Rectal smooth muscle tissue (tissue), 1 donor: ENCODE measurements around the gene LTO1.
"Not testable (repeated sequence)": the region's sequence is repeated elsewhere in the genome, so short reads cannot be mapped to it uniquely, and the experiment has no call there.

Experiments used
- H3K27ac ChIP-seq: one replicate; pipeline ENCODE4 v1.7.0; 2013; ENCODE audit warnings: low read depth, low read length, inconsistent platforms
- H3K27me3 ChIP-seq: one replicate; pipeline ENCODE4 v1.7.0; 2013; ENCODE audit warnings: low read length; ENCODE audit not compliant: control insufficient read depth, insufficient read depth
- H3K36me3 ChIP-seq: one replicate; pipeline ENCODE4 v1.7.0; 2013; ENCODE audit warnings: low read length; ENCODE audit not compliant: control insufficient read depth, insufficient read depth
- H3K4me1 ChIP-seq: one replicate; pipeline ENCODE4 v1.7.0; 2013; ENCODE audit warnings: low read length; ENCODE audit not compliant: control insufficient read depth, insufficient read depth
- H3K4me3 ChIP-seq: one replicate; pipeline ENCODE4 v1.7.0; 2013; ENCODE audit warnings: low read length
- H3K9ac ChIP-seq: one replicate; pipeline ENCODE4 v1.7.0; 2013; ENCODE audit warnings: low read length

Gene LTO1

GRCh38 chr11:69635804-69636511 lies 39.2 kb downstream of the LTO1 start:
- Histone ChIP-seq H3K36me3 (no peaks in the 10 kb centered on the region), H3K4me1 (no peaks in the 10 kb centered on the region), H3K9ac (no peak overlapping the region), H3K27ac (no peak overlapping the region), H3K4me3 (peak overlapping the region; percentile 52), H3K27me3 (peaks cover 13% of the 10 kb centered on the region)

GRCh38 chr11:69635195-69635594 lies 40.0 kb downstream of the LTO1 start:
- Histone ChIP-seq H3K4me3 (no peak overlapping the region), H3K27me3 (peaks cover 13% of the 10 kb centered on the region), H3K4me1 (no peaks in the 10 kb centered on the region), H3K36me3 (no peaks in the 10 kb centered on the region), H3K27ac (no peak overlapping the region), H3K9ac (no peak overlapping the region)

GRCh38 chr11:69634590-69634989 lies 40.6 kb downstream of the LTO1 start:
- Histone ChIP-seq H3K27me3 (peaks cover 13% of the 10 kb centered on the region), H3K4me3 (no peak overlapping the region), H3K36me3 (no peaks in the 10 kb centered on the region), H3K27ac (no peak overlapping the region), H3K4me1 (no peaks in the 10 kb centered on the region), H3K9ac (no peak overlapping the region)

GRCh38 chr11:69634069-69634468 lies 41.1 kb downstream of the LTO1 start:
- no peak overlapping the region for H3K9ac ChIP-seq
- no peak overlapping the region for H3K4me3 ChIP-seq
- no peaks in the 10 kb centered on the region for H3K36me3 ChIP-seq
- no peaks in the 10 kb centered on the region for H3K4me1 ChIP-seq
- H3K27me3 ChIP-seq = peaks cover 13% of the 10 kb centered on the region
- H3K27ac ChIP-seq = no peak overlapping the region

- Histone ChIP-seq H3K9ac (no peak overlapping the region), H3K4me3 (no peak overlapping the region), H3K36me3 (no peaks in the 10 kb centered on the region), H3K27ac (no peak overlapping the region), H3K4me1 (no peaks in the 10 kb centered on the region), H3K27me3 (peaks cover 9% of the 10 kb centered on the region)
These were observed 42.3 kb downstream of the LTO1 start for GRCh38 chr11:69632900-69633299.

GRCh38 chr11:69630424-69630823 lies 44.7 kb downstream of the LTO1 start:
- no peaks in the 10 kb centered on the region for H3K4me1 ChIP-seq
- peaks cover 3% of the 10 kb centered on the region for H3K27me3 ChIP-seq
- no peak overlapping the region for H3K9ac ChIP-seq
- H3K27ac ChIP-seq = no peak overlapping the region
- no peaks in the 10 kb centered on the region for H3K36me3 ChIP-seq
- H3K4me3 ChIP-seq = no peak overlapping the region

GRCh38 chr11:69630017-69630416 lies 45.1 kb downstream of the LTO1 start:
- no peaks in the 10 kb centered on the region for H3K36me3 ChIP-seq
- H3K27ac ChIP-seq = no peak overlapping the region
- no peak overlapping the region for H3K9ac ChIP-seq
- no peak overlapping the region for H3K4me3 ChIP-seq
- no peaks in the 10 kb centered on the region for H3K4me1 ChIP-seq
- H3K27me3 ChIP-seq = peaks cover 3% of the 10 kb centered on the region

- Histone ChIP-seq H3K36me3 (no peaks in the 10 kb centered on the region), H3K4me3 (no peak overlapping the region), H3K27ac (no peak overlapping the region), H3K9ac (no peak overlapping the region), H3K27me3 (peaks cover 3% of the 10 kb centered on the region), H3K4me1 (no peaks in the 10 kb centered on the region)
These were observed 47.6 kb downstream of the LTO1 start for GRCh38 chr11:69627551-69627950.

- Histone ChIP-seq H3K36me3 (no peaks in the 10 kb centered on the region), H3K4me3 (no peak overlapping the region), H3K4me1 (no peaks in the 10 kb centered on the region), H3K27me3 (peaks cover 3% of the 10 kb centered on the region), H3K27ac (no peak overlapping the region), H3K9ac (no peak overlapping the region)
These were observed 49.7 kb downstream of the LTO1 start for GRCh38 chr11:69625476-69625875.

- H3K27ac ChIP-seq = no peak overlapping the region
- H3K4me3 ChIP-seq = no peak overlapping the region
- no peak overlapping the region for H3K9ac ChIP-seq
- peaks cover 3% of the 10 kb centered on the region for H3K27me3 ChIP-seq
- H3K4me1 ChIP-seq = no peaks in the 10 kb centered on the region
- no peaks in the 10 kb centered on the region for H3K36me3 ChIP-seq
These were observed 50.9 kb downstream of the LTO1 start for GRCh38 chr11:69624293-69624692.

GRCh38 chr11:69622097-69622681 lies 53.0 kb downstream of the LTO1 start:
- not testable (repeated sequence) for H3K4me1 ChIP-seq, H3K9ac ChIP-seq, H3K4me3 ChIP-seq, H3K36me3 ChIP-seq, H3K27ac ChIP-seq, H3K27me3 ChIP-seq

GRCh38 chr11:69620683-69621290 lies 54.4 kb downstream of the LTO1 start:
- Histone ChIP-seq H3K4me3 (no peak overlapping the region), H3K27ac (no peak overlapping the region), H3K4me1 (no peaks in the 10 kb centered on the region), H3K27me3 (no peaks in the 10 kb centered on the region), H3K36me3 (no peaks in the 10 kb centered on the region), H3K9ac (no peak overlapping the region)

- Histone ChIP-seq H3K27ac (no peak overlapping the region), H3K4me1 (no peaks in the 10 kb centered on the region), H3K27me3 (no peaks in the 10 kb centered on the region), H3K9ac (no peak overlapping the region), H3K36me3 (no peaks in the 10 kb centered on the region), H3K4me3 (no peak overlapping the region)
These were observed 56.9 kb downstream of the LTO1 start for GRCh38 chr11:69618237-69618636.
